GM12891 (cell line): Measurements from ENCODE around the gene TECPR1.

Source experiments
- POLR2A ChIP-seq: IDR thresholded peaks from 2 replicates; pipeline ENCODE4 v1.6.1; 2011; ENCODE audit warnings: low read depth, low read length, control low read depth
- POLR2AphosphoS5 ChIP-seq: IDR thresholded peaks from 2 replicates; pipeline ENCODE4 v1.6.1; 2011; ENCODE audit warnings: low read depth, low read length, control low read depth

DNA sequence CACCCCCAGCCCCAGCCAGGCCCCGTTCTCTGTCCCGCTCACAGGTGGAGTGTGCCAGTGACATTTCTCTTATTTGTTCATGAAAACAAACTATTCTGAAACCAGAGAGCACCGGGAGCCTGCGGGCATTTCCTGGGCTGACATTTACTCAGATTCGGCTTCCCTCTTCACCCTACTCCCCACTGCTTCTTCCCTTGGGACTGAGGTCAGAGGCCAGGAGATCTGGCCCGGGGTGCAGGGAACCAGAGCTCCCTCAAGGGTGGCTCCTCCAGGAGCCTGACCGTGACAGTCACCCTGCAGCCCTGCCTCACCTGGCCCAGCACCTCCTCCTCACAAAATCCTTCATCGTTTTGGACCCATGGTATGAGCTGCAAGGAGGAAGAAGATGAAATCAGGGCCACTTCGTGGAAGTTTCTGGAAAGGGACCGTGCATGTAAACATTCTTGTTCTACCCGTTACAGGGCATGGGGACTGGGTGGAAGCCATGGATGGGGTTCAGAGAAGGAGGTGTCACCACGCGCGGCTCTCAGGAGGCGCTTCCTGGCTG is 28.6 kb downstream of the TECPR1 start:
- TF ChIP-seq POLR2AphosphoS5 (no peak), POLR2A (no peak)
